Calu3 (cell line): ENCODE data around the gene PPP2R3A. TPM values are rescaled to one million over a fixed set of nuclear protein-coding genes. Genes with fewer than 3 reads are reported as not detected.

Source experiments
- BruUV-seq: library from RNA; stranded (reverse); fragments of 400-500 nt; replicated peaks from 2 replicates; lab custom pipeline; 2021; lab: Mats Ljungman, UMichigan
- CTCF ChIA-PET: fragments of 300-600 bp; sonication (Branson Sonifier 250); formaldehyde crosslinking; loops from one replicate; lab custom pipeline; 2022; ENCODE audit warnings: antibody characterized with exemption; lab: Charles Lee
- DNase-seq: peaks from one replicate; pipeline ENCODE4 v3.0.0; 2022
- H3K27ac Mint-ChIP-seq: one replicate; pipeline ENCODE4 v1.8.0; 2022; ENCODE audit warnings: mixed read lengths; ENCODE audit not compliant: unreplicated experiment
- H3K27me3 Mint-ChIP-seq: one replicate; pipeline ENCODE4 v1.8.0; 2022; ENCODE audit warnings: mixed read lengths; ENCODE audit not compliant: unreplicated experiment
- H3K36me3 Mint-ChIP-seq: one replicate; pipeline ENCODE4 v1.8.0; 2022; ENCODE audit warnings: mild to moderate bottlenecking, moderate library complexity, mixed read lengths; ENCODE audit not compliant: insufficient read depth, unreplicated experiment
- H3K4me1 Mint-ChIP-seq: one replicate; pipeline ENCODE4 v1.8.0; 2022; ENCODE audit warnings: mild to moderate bottlenecking, low read depth, mixed read lengths; ENCODE audit not compliant: unreplicated experiment
- H3K4me3 Mint-ChIP-seq: one replicate; pipeline ENCODE4 v1.8.0; 2022; ENCODE audit warnings: mild to moderate bottlenecking, low read depth, moderate library complexity, mixed read lengths; ENCODE audit not compliant: unreplicated experiment
- H3K9me3 Mint-ChIP-seq: one replicate; pipeline ENCODE4 v1.8.0; 2022; ENCODE audit warnings: low read depth, mixed read lengths; ENCODE audit not compliant: unreplicated experiment
- CTCF ChIP-seq: fragments of 200-600 bp; IDR thresholded peaks from one replicate; pipeline ENCODE4 v1.8.0; 2022; ENCODE audit warnings: antibody characterized with exemption; ENCODE audit not compliant: unreplicated experiment
- intact Hi-C: fragments of 100-400 bp; cut with micrococcal nuclease; formaldehyde crosslinking; loops from one replicate; pipeline ENCODE4 v1.10.0; 2022; ENCODE audit not compliant: unreplicated experiment
- total RNA-seq: library from RNA; stranded (reverse); gene quantifications from 2 replicates; pipeline ENCODE4 v1.2.3, GENCODE V29; 2022

Gene PPP2R3A
- total RNA-seq, 1 experiment from 2014 or later = 64.8 TPM

- intact Hi-C loops = loop anchor here (2.0 to 10.0 kb wide), 3 partner anchors 47 to 189 kb away; no protein-coding TSS in a partner anchor
- peak overlapping the region; percentile 91 for H3K27ac Mint-ChIP-seq
- CTCF ChIA-PET = interaction anchor here (0.8 to 1.1 kb wide), 3 partner anchors 12 to 58 kb away, joined by 3 to 5 read pairs (median 3); no protein-coding TSS in a partner anchor
- no peaks in the 10 kb centered on the region for H3K9me3 Mint-ChIP-seq
- H3K4me3 Mint-ChIP-seq = peak overlapping the region; percentile 78
- no peaks in the 10 kb centered on the region for H3K27me3 Mint-ChIP-seq
- DNase-seq = no peak
- H3K36me3 Mint-ChIP-seq = peaks cover 84% of the 10 kb centered on the region
- no peak for TF ChIP-seq CTCF
- BruUV-seq = no TSS peak
- H3K4me1 Mint-ChIP-seq = peaks cover 37% of the 10 kb centered on the region
Measured at GRCh38 chr3:136193278-136194054, 227.9 kb downstream of the PPP2R3A start.

GRCh38 chr3:136194409-136195257 lies 229.1 kb downstream of the PPP2R3A start:
- no TSS peak for BruUV-seq
- Mint-ChIP-seq H3K27me3 (no peaks in the 10 kb centered on the region), H3K4me1 (peaks cover 27% of the 10 kb centered on the region), H3K4me3 (peak overlapping the region; percentile 78), H3K9me3 (no peaks in the 10 kb centered on the region), H3K27ac (peak overlapping the region; percentile 91), H3K36me3 (peaks cover 73% of the 10 kb centered on the region)
- CTCF ChIA-PET = interaction anchor here (0.7 to 1.1 kb wide), 2 partner anchors 13 to 80 kb away, joined by 3 to 5 read pairs; no protein-coding TSS in a partner anchor
- intact Hi-C loops = loop anchor here (2.0 to 10.0 kb wide), 3 partner anchors 48 to 558 kb away; partner anchors contain the start of gene STAG1
- DNase-seq = no peak
- no peak for TF ChIP-seq CTCF

GRCh38 chr3:136195258-136196063 lies 229.9 kb downstream of the PPP2R3A start:
- peak overlapping the region; percentile 78 for H3K4me3 Mint-ChIP-seq
- peak; percentile 72 for DNase-seq
- H3K4me1 Mint-ChIP-seq = peaks cover 26% of the 10 kb centered on the region
- H3K9me3 Mint-ChIP-seq = no peaks in the 10 kb centered on the region
- no peak for TF ChIP-seq CTCF
- BruUV-seq = no TSS peak
- H3K27me3 Mint-ChIP-seq = no peaks in the 10 kb centered on the region
- intact Hi-C loops = loop anchor here (1.0 to 10.0 kb wide), 4 partner anchors 49 to 557 kb away; partner anchors contain the start of genes PCCB and STAG1
- CTCF ChIA-PET = interaction anchor here (0.7 to 1.7 kb wide), 7 partner anchors 8 to 557 kb away, joined by 3 to 18 read pairs (median 4); partner anchors contain the start of gene STAG1
- peaks cover 71% of the 10 kb centered on the region for H3K36me3 Mint-ChIP-seq
- peak overlapping the region; percentile 91 for H3K27ac Mint-ChIP-seq
